CD14-positive monocyte (primary cell): ENCODE data around the gene CLDN20. TPM values are rescaled to one million over a fixed set of nuclear protein-coding genes. Genes with fewer than 3 reads are reported as not detected.

ENCODE experiments used
- DNase-seq, 3 donors: peaks; one replicate each; pipeline ENCODE4 v3.0.0-alpha.2; 2011 to 2022
- H2AFZ ChIP-seq: 2 replicates; pipeline ENCODE4 v1.6.0; 2012; ENCODE audit warnings: mild to moderate bottlenecking, low read depth, low read length, inconsistent platforms; ENCODE audit not compliant: insufficient read depth, poor library complexity, severe bottlenecking
- H3K27ac ChIP-seq, 2 donors: 1 replicate in 1 of 2; 2 replicates in 1 of 2; pipeline ENCODE4 v1.5.1; 2012 to 2013; ENCODE audit warnings: low read length in 2 of 2, control low read depth in 1 of 2, inconsistent platforms in 1 of 2, low read depth in 1 of 2, mild to moderate bottlenecking in 1 of 2
- H3K27me3 ChIP-seq, 2 donors: one replicate each; pipeline versions ENCODE4 v1.6.0 to v1.6.1; 2011 to 2013; ENCODE audit warnings: low read length in 2 of 2; ENCODE audit not compliant: control insufficient read depth in 2 of 2, insufficient read depth in 2 of 2
- H3K36me3 ChIP-seq, 2 donors: replicated peaks in 1 of 2; 1 replicate in 1 of 2; 2 replicates in 1 of 2; pipeline versions ENCODE4 v1.5.1 to v1.6.1; 2012 to 2013; ENCODE audit warnings: low read length in 2 of 2, control low read depth in 1 of 2, inconsistent platforms in 1 of 2, mild to moderate bottlenecking in 1 of 2; ENCODE audit not compliant: insufficient read depth in 2 of 2, control insufficient read depth in 1 of 2
- H3K4me1 ChIP-seq, 2 donors: 1 replicate in 1 of 2; 2 replicates in 1 of 2; pipeline versions ENCODE4 v1.5.1 to v1.6.1; 2012 to 2013; ENCODE audit warnings: low read length in 2 of 2, control low read depth in 1 of 2, inconsistent platforms in 1 of 2, mild to moderate bottlenecking in 1 of 2, moderate library complexity in 1 of 2; ENCODE audit not compliant: insufficient read depth in 2 of 2, control insufficient read depth in 1 of 2
- H3K4me2 ChIP-seq: replicated peaks from 2 replicates; pipeline ENCODE3; 2012; ENCODE audit warnings: low read length, moderate library complexity, mild to moderate bottlenecking; ENCODE audit not compliant: poor library complexity, severe bottlenecking; ENCODE audit errors: extremely low read depth
- H3K4me3 ChIP-seq, 3 experiments: fragments of 200-600 bp in 1 of 3; sonication (generic) in 1 of 3; replicated peaks in 1 of 3; 1 replicate in 2 of 3; 2 replicates in 1 of 3; pipeline ENCODE4 v1.5.1; 2011 to 2013; ENCODE audit warnings: low read length in 3 of 3, mild to moderate bottlenecking in 3 of 3, control low read depth in 2 of 3, low read depth in 2 of 3, inconsistent platforms in 1 of 3, moderate library complexity in 1 of 3
- H3K79me2 ChIP-seq: 2 replicates; pipeline ENCODE4 v1.6.0; 2012; ENCODE audit warnings: mild to moderate bottlenecking, control low read depth, inconsistent platforms, low read length, moderate library complexity; ENCODE audit not compliant: insufficient read depth
- H3K9ac ChIP-seq: 2 replicates; pipeline ENCODE4 v1.6.0; 2017; ENCODE audit warnings: low read length, mild to moderate bottlenecking; ENCODE audit not compliant: insufficient read depth, poor library complexity, severe bottlenecking
- H3K9me3 ChIP-seq, 2 donors: replicated peaks in 1 of 2; 1 replicate in 1 of 2; 2 replicates in 1 of 2; pipeline versions ENCODE4 v1.5.1 to v1.6.1; 2012 to 2013; ENCODE audit warnings: low read length in 2 of 2, control low read depth in 1 of 2; ENCODE audit not compliant: control insufficient read depth in 1 of 2, insufficient read depth in 1 of 2
- H4K20me1 ChIP-seq: 2 replicates; pipeline ENCODE4 v1.6.0; 2012; ENCODE audit warnings: mild to moderate bottlenecking, low read length, control low read depth, moderate library complexity; ENCODE audit not compliant: insufficient read depth
- H3K27ac Mint-ChIP-seq, 7 donors: one replicate each; pipeline ENCODE4 v1.8.0; 2020; ENCODE audit warnings: mild to moderate bottlenecking in 7 of 7, mixed read lengths in 7 of 7, moderate library complexity in 6 of 7, inconsistent platforms in 2 of 7
- H3K27me3 Mint-ChIP-seq, 3 donors: one replicate each; pipeline ENCODE4 v1.8.0; 2021 to 2022; ENCODE audit warnings: low read depth in 3 of 3, mild to moderate bottlenecking in 3 of 3, mixed read lengths in 3 of 3, moderate library complexity in 3 of 3, inconsistent platforms in 1 of 3
- H3K36me3 Mint-ChIP-seq, 2 donors: one replicate each; pipeline ENCODE4 v1.8.0; 2020; ENCODE audit warnings: mixed read lengths in 2 of 2, inconsistent platforms in 1 of 2, mild to moderate bottlenecking in 1 of 2
- H3K4me1 Mint-ChIP-seq: one replicate; pipeline ENCODE4 v1.8.0; 2020; ENCODE audit warnings: mild to moderate bottlenecking, mixed read lengths
- H3K4me3 Mint-ChIP-seq, 2 donors: one replicate each; pipeline ENCODE4 v1.8.0; 2020; ENCODE audit warnings: mild to moderate bottlenecking in 2 of 2, mixed read lengths in 2 of 2, moderate library complexity in 1 of 2
- H3K9me3 Mint-ChIP-seq, 7 donors: one replicate each; pipeline ENCODE4 v1.8.0; 2020 to 2022; ENCODE audit warnings: mixed read lengths in 7 of 7, mild to moderate bottlenecking in 6 of 7, moderate library complexity in 6 of 7, inconsistent platforms in 2 of 7
- CTCF ChIP-seq: fragments of 200-600 bp; IDR thresholded peaks from one replicate; pipeline ENCODE4 v1.8.0; 2022; ENCODE audit warnings: antibody characterized with exemption, mild to moderate bottlenecking
- WGBS: methylation state at CpG from one replicate; pipeline ENCODE4 v1.1.5; 2013; ENCODE audit warnings: missing lambda C conversion rate; ENCODE audit not compliant: insufficient coverage; 5-methylcytosine and 5-hydroxymethylcytosine counted together
- intact Hi-C, 2 donors: fragments of 100-400 bp; cut with micrococcal nuclease; formaldehyde crosslinking; loops; one replicate each; pipeline versions ENCODE4 v1.15.0 to v1.15.1; 2023
- polyA plus RNA-seq, 3 donors: library from polyadenylated mRNA; depleted of rRNA in 1 of 3; unstranded in 2 of 3; stranded (reverse) in 1 of 3; fragments of 300-500 nt in 2 of 3; fragments of >200 nt in 1 of 3; fragmentation: Illumina TruSeq in 2 of 3; gene quantifications; 1 replicate in 2 of 3; 2 replicates in 1 of 3; pipeline ENCODE4 v1.2.3, GENCODE V29; 2012 to 2021

The CLDN20 gene
- polyA plus RNA-seq, 3 donors = not detected

DNA sequence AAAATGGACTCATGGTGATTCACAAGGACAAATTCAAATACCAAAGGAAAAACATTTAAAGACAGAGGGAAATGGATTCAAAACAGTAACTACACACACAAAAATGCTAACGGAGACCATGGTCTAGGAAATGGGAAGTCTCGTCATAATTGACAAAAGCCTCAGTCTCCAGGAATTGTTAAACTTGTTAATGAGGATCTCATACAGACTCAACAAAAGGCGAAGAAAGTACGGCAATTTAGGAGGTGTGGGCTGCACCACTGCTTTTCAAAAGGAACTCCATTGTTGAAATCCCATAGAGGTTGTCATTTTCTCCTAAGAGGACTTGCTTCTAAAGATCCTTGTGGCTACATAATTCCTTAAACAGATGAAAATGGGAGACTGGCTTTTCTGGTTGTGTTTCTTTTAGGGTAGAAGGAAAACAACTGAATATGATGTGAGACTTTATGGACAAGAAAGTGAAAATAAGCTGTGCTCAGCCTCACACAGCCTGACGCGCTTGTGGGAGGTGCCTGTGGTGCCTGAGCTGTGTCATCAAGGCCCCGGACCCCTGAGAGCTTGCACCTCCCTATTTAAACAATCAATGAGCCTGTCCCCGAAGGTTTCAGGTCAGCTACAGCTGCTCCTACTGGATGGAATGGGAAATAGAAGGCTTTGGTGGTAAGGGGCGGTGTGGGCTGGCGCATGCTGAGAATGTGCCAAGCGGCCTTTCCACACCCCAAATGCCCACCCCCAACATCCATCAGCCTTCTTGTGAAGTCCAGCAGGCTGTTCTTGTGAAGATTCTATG lies 2.5 kb upstream of the CLDN20 start:
- Mint-ChIP-seq H3K36me3 (peaks cover 38 to 49% of the 10 kb centered on the region in 2 donors), H3K27me3 (peaks cover 0 to 1% (median 1%) of the 10 kb centered on the region in 3 donors), H3K27ac (no peak overlapping the region), H3K4me3 (no peak overlapping the region), H3K4me1 (no peaks in the 10 kb centered on the region), H3K9me3 (no peaks in the 10 kb centered on the region)
- Histone ChIP-seq H3K27me3 (no peaks in the 10 kb centered on the region), H3K79me2 (no peaks in the 10 kb centered on the region), H3K9ac (no peak overlapping the region), H3K4me2 (no peak overlapping the region), H4K20me1 (no peaks in the 10 kb centered on the region), H2AFZ (no peak overlapping the region), H3K4me1 (no peaks in the 10 kb centered on the region), H3K27ac (no peak overlapping the region), H3K4me3 (no peak overlapping the region), H3K9me3 (no peaks in the 10 kb centered on the region), H3K36me3 (peaks cover 37 to 69% of the 10 kb centered on the region in 2 donors)
- TF ChIP-seq CTCF = no peak
- no CpG with 5 or more reads among the region's 11 CpGs for WGBS
- DNase-seq = no peak
- intact Hi-C loops = loop anchor here in 1 of 2 donors (5.0 to 10.0 kb wide), 2 partner anchors 89 to 337 kb away; no protein-coding TSS in a partner anchor

- no peak for TF ChIP-seq CTCF
- DNase-seq = no peak
- Mint-ChIP-seq H3K9me3 (peaks cover 0 to 2% (median 0%) of the 10 kb centered on the region in 7 donors), H3K27me3 (peaks cover 0 to 1% (median 1%) of the 10 kb centered on the region in 3 donors), H3K4me1 (no peaks in the 10 kb centered on the region), H3K27ac (peak overlapping the region in 3 of 7 donors; percentile 44 to 71 (median 61)), H3K36me3 (peaks cover 32 to 48% of the 10 kb centered on the region in 2 donors), H3K4me3 (no peak overlapping the region)
- Histone ChIP-seq H3K4me3 (no peak overlapping the region), H3K36me3 (peaks cover 29 to 56% of the 10 kb centered on the region in 2 donors), H2AFZ (no peak overlapping the region), H3K27me3 (no peaks in the 10 kb centered on the region), H3K9me3 (no peaks in the 10 kb centered on the region), H3K4me1 (no peaks in the 10 kb centered on the region), H3K9ac (no peak overlapping the region), H3K27ac (peak overlapping the region in 1 of 2 donors; percentile 12), H3K4me2 (no peak overlapping the region), H3K79me2 (no peaks in the 10 kb centered on the region), H4K20me1 (no peaks in the 10 kb centered on the region)
- WGBS = no CpG with 5 or more reads among the region's 4 CpGs
- intact Hi-C loops = loop anchor here in 1 of 2 donors (5.0 to 10.0 kb wide), 2 partner anchors 90 to 338 kb away; no protein-coding TSS in a partner anchor
These were observed 1.2 kb upstream of the CLDN20 start for GRCh38 chr6:155262655-155263054.
